ENCODE measurements around the gene POU6F1.

DNA sequence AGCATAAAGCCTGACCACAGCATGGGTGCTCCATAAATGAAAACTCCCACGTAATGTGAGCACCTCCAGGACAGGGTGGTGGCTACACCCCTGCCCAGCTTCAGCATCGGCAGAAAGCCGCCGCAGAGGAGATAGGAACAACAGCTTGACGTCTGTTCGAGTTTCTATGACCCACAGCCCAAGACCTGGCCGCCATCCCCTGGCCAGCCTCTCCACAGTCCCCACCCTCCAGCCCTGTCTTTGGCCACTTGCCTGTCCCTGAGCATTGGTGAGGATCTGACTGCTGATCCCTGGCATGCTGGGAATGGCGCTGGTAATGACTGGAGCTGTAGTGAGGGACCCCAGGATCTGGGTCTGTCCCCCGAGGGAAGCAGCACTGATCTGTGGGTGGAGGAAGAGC is 21.3 kb downstream of the POU6F1 start:
- TF ChIP-seq POLR2AphosphoS5 (IDR thresholded peaks at IDR 0.05; ENCODE audit: low read depth, low read length) (no peak), TAF1 (IDR thresholded peaks at IDR 0.05; ENCODE audit: borderline replicate concordance, insufficient read depth, low read length) (no peak)
- TF ChIP-seq, protein P1, sequence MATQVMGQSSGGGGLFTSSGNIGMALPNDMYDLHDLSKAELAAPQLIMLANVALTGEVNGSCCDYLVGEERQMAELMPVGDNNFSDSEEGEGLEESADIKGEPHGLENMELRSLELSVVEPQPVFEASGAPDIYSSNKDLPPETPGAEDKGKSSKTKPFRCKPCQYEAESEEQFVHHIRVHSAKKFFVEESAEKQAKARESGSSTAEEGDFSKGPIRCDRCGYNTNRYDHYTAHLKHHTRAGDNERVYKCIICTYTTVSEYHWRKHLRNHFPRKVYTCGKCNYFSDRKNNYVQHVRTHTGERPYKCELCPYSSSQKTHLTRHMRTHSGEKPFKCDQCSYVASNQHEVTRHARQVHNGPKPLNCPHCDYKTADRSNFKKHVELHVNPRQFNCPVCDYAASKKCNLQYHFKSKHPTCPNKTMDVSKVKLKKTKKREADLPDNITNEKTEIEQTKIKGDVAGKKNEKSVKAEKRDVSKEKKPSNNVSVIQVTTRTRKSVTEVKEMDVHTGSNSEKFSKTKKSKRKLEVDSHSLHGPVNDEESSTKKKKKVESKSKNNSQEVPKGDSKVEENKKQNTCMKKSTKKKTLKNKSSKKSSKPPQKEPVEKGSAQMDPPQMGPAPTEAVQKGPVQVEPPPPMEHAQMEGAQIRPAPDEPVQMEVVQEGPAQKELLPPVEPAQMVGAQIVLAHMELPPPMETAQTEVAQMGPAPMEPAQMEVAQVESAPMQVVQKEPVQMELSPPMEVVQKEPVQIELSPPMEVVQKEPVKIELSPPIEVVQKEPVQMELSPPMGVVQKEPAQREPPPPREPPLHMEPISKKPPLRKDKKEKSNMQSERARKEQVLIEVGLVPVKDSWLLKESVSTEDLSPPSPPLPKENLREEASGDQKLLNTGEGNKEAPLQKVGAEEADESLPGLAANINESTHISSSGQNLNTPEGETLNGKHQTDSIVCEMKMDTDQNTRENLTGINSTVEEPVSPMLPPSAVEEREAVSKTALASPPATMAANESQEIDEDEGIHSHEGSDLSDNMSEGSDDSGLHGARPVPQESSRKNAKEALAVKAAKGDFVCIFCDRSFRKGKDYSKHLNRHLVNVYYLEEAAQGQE (IDR thresholded peaks at IDR 0.05; ENCODE audit: insufficient read depth in 1 of 2, low read depth in 2 of 2, low read length in 2 of 2) = no peak
